ENCODE measurements around the gene DHX8. TPM values are rescaled to one million over a fixed set of nuclear protein-coding genes. Genes with fewer than 3 reads are reported as not detected.
A peak's percentile ranks its signal among the peaks of the same experiment; 100 is the strongest.

Gene DHX8
- total and polyA plus RNA-seq, 2 of the 8 experiments (the other 6 are each of a cell fraction or from before 2014, with no cell fraction given), result 30.5 to 59.4 TPM

DNA sequence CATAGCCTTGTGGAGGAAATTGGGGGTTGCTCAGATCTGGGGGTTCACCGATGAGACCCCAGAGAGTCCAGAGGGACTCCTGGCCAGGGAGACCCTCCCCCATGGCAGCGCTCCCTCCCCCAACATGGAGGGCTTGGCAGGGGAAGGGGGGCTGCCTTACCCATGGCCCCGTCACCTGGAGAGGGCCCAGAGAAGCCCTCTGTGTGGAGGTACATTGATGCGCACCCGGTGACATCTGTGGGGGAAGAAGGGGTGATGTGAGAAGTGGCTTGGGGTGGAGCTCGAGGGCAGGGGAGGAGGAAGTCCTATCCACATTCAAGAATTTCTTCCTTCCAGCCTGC is 46.1 kb downstream of the DHX8 start:
- H3K4me2 ChIP-seq (ENCODE audit: insufficient read depth in 1 of 2, low read depth in 2 of 2, low read length in 2 of 2), result peak overlapping the region; percentile 81 to 93

More for the DNA sequence above, 46.1 kb downstream of the DHX8 start:
- Histone ChIP-seq H4K5ac (ENCODE audit: insufficient read length, low read depth, low read length) (no peak overlapping the region), H3K4me1 (replicated peaks in 1 of 4; ENCODE audit: control insufficient read depth in 3 of 4, insufficient read depth in 4 of 4, low read length in 3 of 4) (peaks cover 18 to 46% (median 23%) of the 10 kb centered on the region in 4 experiments), H2BK20ac (ENCODE audit: low read length) (0 out of 2 replicates have a peak overlapping the region, but pooled peaks have one; percentile 40), H3K79me2 (ENCODE audit: control insufficient read depth in 1 of 2, insufficient read depth in 2 of 2, low read length in 2 of 2) (no peaks in the 10 kb centered on the region), H2BK15ac (ENCODE audit: low read length) (no peak overlapping the region), H3K4ac (replicated peaks; ENCODE audit: insufficient read length, low read depth, low read length) (peak overlapping the region; percentile 40), H3K27ac (ENCODE audit: low read depth, low read length) (peak overlapping the region; percentile 89), H3K23ac (ENCODE audit: insufficient read length) (no peak overlapping the region), H2AK5ac (ENCODE audit: low read depth, low read length) (peak overlapping the region; percentile 99; the same call in 1 of the 2 replicates), H3K23me2 (ENCODE audit: low read depth, low read length) (peaks cover 4% of the 10 kb centered on the region; the same call in 1 of the 2 replicates), H2BK12ac (ENCODE audit: low read depth, low read length) (peak overlapping the region; percentile 99), H3K18ac (ENCODE audit: extremely low read depth, low read length) (peak overlapping the region; percentile 93; the same call in 1 of the 2 replicates), H4K20me1 (replicated peaks in 1 of 2; ENCODE audit: control insufficient read depth in 1 of 2, insufficient read depth in 2 of 2, low read length in 2 of 2) (peaks cover 2% of the 10 kb centered on the region in 2 experiments), H3K79me1 (ENCODE audit: low read depth, low read length) (peaks cover 2% of the 10 kb centered on the region; the same call in 1 of the 2 replicates), H3K9ac (replicated peaks in 1 of 4; ENCODE audit: extremely low read depth in 1 of 4, low read depth in 3 of 4, low read length in 3 of 4) (peak overlapping the region in 2 of 4 experiments; percentile 25 to 68; a peak in 2 of 7 replicates), H2BK120ac (replicated peaks; ENCODE audit: low read depth, low read length) (no peak overlapping the region), H3K27me3 (replicated peaks in 1 of 4; ENCODE audit: control insufficient read depth in 3 of 4, extremely low read depth in 1 of 4, insufficient read depth in 3 of 4, low read length in 3 of 4) (no peaks in the 10 kb centered on the region), H3K9me3 (ENCODE audit: insufficient read depth in 2 of 2, low read depth in 1 of 2, low read length in 1 of 2) (no peaks in the 10 kb centered on the region), H3K14ac (ENCODE audit: insufficient read length) (no peak overlapping the region), H3K4me3 (ENCODE audit: extremely low read depth in 1 of 4, insufficient read depth in 2 of 4, low read depth in 3 of 4, low read length in 4 of 4) (peak overlapping the region in 2 of 4 experiments; percentile 39 to 59; a peak in 3 of 8 replicates), H3K36me3 (ENCODE audit: control insufficient read depth in 2 of 4, insufficient read depth in 4 of 4, low read length in 3 of 4) (peaks cover under 1 to 15% (median 8%) of the 10 kb centered on the region in 4 experiments; a peak in 6 of 8 replicates), H2BK5ac (ENCODE audit: low read depth, low read length) (peak overlapping the region; percentile 99; the same call in 1 of the 2 replicates), H2AFZ (ENCODE audit: low read length) (no peak overlapping the region), H4K91ac (replicated peaks; ENCODE audit: insufficient read length, low read length) (peak overlapping the region; percentile 46), H3K56ac (replicated peaks; ENCODE audit: insufficient read length, low read depth, low read length) (no peak overlapping the region), H4K8ac (ENCODE audit: extremely low read depth, insufficient read depth, low read length) (no peak overlapping the region)
- WGBS, 2 experiments (ENCODE audit: extremely low coverage in 1 of 2, insufficient coverage in 1 of 2, insufficient read length in 1 of 2, insufficient replicate concordance in 2 of 2, low coverage in 1 of 2, low lambda C conversion rate in 2 of 2, missing lambda C conversion rate in 1 of 2), result 82% methylated on average over 5 of the region's 6 CpGs; no CpG with 5 or more reads in 1 of the 2 experiments
- DNase-seq (ENCODE audit: low read depth in 1 of 2, low spot score in 2 of 2) (no peak), FAIRE-seq (no peak)
- POLR2A ChIA-PET (ENCODE audit: partially characterized antibody), result interaction anchor here (0.8 to 12.6 kb wide), 17 partner anchors 8 to 173 kb away, joined by 3 to 345 read pairs (median 4); partner anchors contain the start of gene ETV4
- TF ChIP-seq EZH2 (IDR thresholded peaks at IDR 0.05; ENCODE audit: low read depth, low read length, severe bottlenecking) (no peak), SP2 (IDR thresholded peaks at IDR 0.05; ENCODE audit: low read length) (no peak), SIN3A (conservative IDR thresholded peaks at IDR 0.05 in 1 of 2, IDR thresholded peaks at IDR 0.05 in 1 of 2; ENCODE audit: low read depth in 1 of 2, low read length in 2 of 2) (no peak), SRF (IDR thresholded peaks at IDR 0.05; ENCODE audit: low read depth, low read length) (no peak), TBP (IDR thresholded peaks at IDR 0.05; ENCODE audit: low read depth, low read length) (no peak), RFX5 (IDR thresholded peaks at IDR 0.05; ENCODE audit: borderline replicate concordance, low read depth, low read length) (no peak), CBX8 (IDR thresholded peaks at IDR 0.05; ENCODE audit: borderline replicate concordance, low read depth, low read length) (no peak), KDM4A (IDR thresholded peaks at IDR 0.05; ENCODE audit: low read depth, low read length, severe bottlenecking) (no peak), FOSL1 (IDR thresholded peaks at IDR 0.05; ENCODE audit: insufficient read depth, low read depth, low read length) (no peak), HDAC2 (IDR thresholded peaks at IDR 0.05; ENCODE audit: borderline replicate concordance in 1 of 2, low read depth in 2 of 2, low read length in 2 of 2) (no peak), RAD21 (IDR thresholded peaks at IDR 0.05 in 1 of 2, conservative IDR thresholded peaks at IDR 0.05 in 1 of 2; ENCODE audit: low read depth in 2 of 2, low read length in 2 of 2) (no peak)
- CTCF ChIA-PET (ENCODE audit: partially characterized antibody), result interaction anchor here (1.4 to 2.4 kb wide), 5 partner anchors 10 to 230 kb away, joined by 3 to 5 read pairs (median 4); no protein-coding TSS in a partner anchor

All from H1 (cell line).